Skeletal muscle tissue (tissue), 4 donors: ENCODE results near the gene MACROH2A1. TPM values are rescaled to one million over a fixed set of nuclear protein-coding genes. Genes with fewer than 3 reads are reported as not detected.
A peak's percentile ranks its signal among the peaks of the same experiment; 100 is the strongest.

Source experiments
- H3K27ac ChIP-seq: one replicate; pipeline ENCODE4 v1.7.0; 2013; ENCODE audit warnings: mild to moderate bottlenecking, low read depth, low read length, inconsistent platforms
- H3K27me3 ChIP-seq, 3 donors: one replicate each; pipeline ENCODE4 v1.7.0; 2013; ENCODE audit warnings: low read length in 3 of 3; ENCODE audit not compliant: control insufficient read depth in 3 of 3, insufficient read depth in 3 of 3
- H3K36me3 ChIP-seq, 3 donors: one replicate each; pipeline ENCODE4 v1.7.0; 2013; ENCODE audit warnings: low read length in 3 of 3; ENCODE audit not compliant: control insufficient read depth in 3 of 3, insufficient read depth in 3 of 3
- H3K4me1 ChIP-seq, 3 donors: one replicate each; pipeline ENCODE4 v1.7.0; 2013; ENCODE audit warnings: low read length in 3 of 3, mild to moderate bottlenecking in 3 of 3; ENCODE audit not compliant: control insufficient read depth in 3 of 3, insufficient read depth in 3 of 3
- H3K4me3 ChIP-seq, 3 donors: one replicate each; pipeline ENCODE4 v1.7.0; 2013; ENCODE audit warnings: low read length in 3 of 3
- H3K9ac ChIP-seq, 3 donors: one replicate each; pipeline ENCODE4 v1.7.0; 2013; ENCODE audit warnings: low read length in 3 of 3, mild to moderate bottlenecking in 3 of 3, moderate library complexity in 2 of 3, low read depth in 1 of 3
- H3K9me3 ChIP-seq, 3 donors: one replicate each; pipeline ENCODE4 v1.7.0; 2013; ENCODE audit warnings: low read length in 3 of 3; ENCODE audit not compliant: control insufficient read depth in 3 of 3
- total RNA-seq: library from RNA; depleted of rRNA; stranded (reverse); fragments of >200 nt; gene quantifications from one replicate; pipeline ENCODE4 v1.2.3, GENCODE V29; 2014
- donor health status: Osteomylitis.

MACROH2A1 gene
- total RNA-seq, 1 donor from 2014 or later = 86.1 TPM

DNA sequence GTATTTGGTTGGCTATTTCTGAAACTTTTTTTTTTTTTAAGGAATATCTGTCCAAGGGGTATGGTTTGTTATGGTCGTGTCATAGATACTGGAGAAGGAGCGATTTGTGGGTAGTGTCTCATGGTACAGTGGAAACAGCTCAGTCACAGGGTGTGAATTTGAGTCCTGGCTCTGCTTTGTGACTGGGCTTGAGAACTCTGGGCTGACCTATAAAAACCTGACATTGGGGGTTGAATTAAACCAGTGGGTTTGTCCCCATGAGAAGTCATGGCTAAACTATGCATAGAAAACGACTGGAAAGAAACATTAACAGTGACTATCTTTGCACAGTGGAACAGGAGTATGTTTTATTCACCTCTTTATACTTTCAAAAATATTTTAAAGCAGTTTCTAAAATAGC, 54.7 kb downstream of the MACROH2A1 start:
- no peak overlapping the region for H3K9ac ChIP-seq
- H3K36me3 ChIP-seq = peaks cover 41 to 66% (median 51%) of the 10 kb centered on the region in 3 donors
- no peak overlapping the region for H3K4me3 ChIP-seq

DNA sequence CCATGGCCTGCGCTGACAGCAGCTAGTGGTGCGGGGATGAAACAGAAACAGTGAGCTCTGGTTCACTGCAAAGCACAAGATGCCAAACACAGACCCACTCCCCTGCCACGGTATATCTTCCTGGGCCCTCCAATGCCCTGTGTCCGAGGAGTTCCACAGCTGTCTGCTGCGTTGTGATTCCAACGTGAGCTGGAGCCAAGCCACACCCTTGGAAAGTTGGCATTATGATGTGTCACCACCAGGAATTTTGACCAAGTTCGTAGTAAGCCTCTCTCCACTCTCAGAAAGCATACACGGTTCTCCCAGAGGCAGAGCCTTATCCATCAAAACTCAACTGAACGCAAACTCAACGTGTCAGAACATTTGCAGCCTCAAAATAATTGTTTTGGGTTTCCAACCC, 55.6 kb downstream of the MACROH2A1 start:
- Histone ChIP-seq H3K9ac (no peak overlapping the region), H3K36me3 (peaks cover 50 to 72% (median 58%) of the 10 kb centered on the region in 3 donors)

More for the DNA sequence above, 54.7 kb downstream of the MACROH2A1 start:
- no peak overlapping the region for H3K27ac ChIP-seq
- H3K4me1 ChIP-seq = peaks cover 0 to 5% (median 3%) of the 10 kb centered on the region in 3 donors
- no peaks in the 10 kb centered on the region for H3K9me3 ChIP-seq
- no peaks in the 10 kb centered on the region for H3K27me3 ChIP-seq

DNA sequence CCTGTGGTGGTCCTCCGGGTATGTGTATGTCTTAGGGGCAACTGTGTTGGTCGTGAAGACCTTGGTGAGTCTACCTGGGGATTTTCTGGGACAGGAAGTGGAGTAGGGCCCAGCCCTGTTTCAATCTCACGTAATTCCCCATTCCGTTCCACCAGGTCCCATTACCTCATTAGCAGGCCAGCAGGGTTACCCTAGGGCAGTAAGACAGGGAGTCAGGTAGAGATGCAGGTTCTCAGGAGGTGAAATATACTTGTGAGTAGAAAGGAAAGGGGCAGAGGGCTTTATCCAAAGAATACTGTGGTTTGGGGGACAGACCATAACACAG, 56.5 kb downstream of the MACROH2A1 start:
- H3K27me3 ChIP-seq = no peaks in the 10 kb centered on the region
- no peaks in the 10 kb centered on the region for H3K9me3 ChIP-seq
- peaks cover 57 to 81% (median 67%) of the 10 kb centered on the region in 3 donors for H3K36me3 ChIP-seq
- H3K4me1 ChIP-seq = peaks cover 0 to 5% (median 3%) of the 10 kb centered on the region in 3 donors
- no peak overlapping the region for H3K27ac ChIP-seq
- H3K4me3 ChIP-seq = no peak overlapping the region
- H3K9ac ChIP-seq = no peak overlapping the region

More for the DNA sequence above, 55.6 kb downstream of the MACROH2A1 start:
- Histone ChIP-seq H3K27me3 (no peaks in the 10 kb centered on the region), H3K4me1 (peaks cover 0 to 5% (median 3%) of the 10 kb centered on the region in 3 donors), H3K9me3 (no peaks in the 10 kb centered on the region), H3K27ac (no peak overlapping the region), H3K4me3 (no peak overlapping the region)

DNA sequence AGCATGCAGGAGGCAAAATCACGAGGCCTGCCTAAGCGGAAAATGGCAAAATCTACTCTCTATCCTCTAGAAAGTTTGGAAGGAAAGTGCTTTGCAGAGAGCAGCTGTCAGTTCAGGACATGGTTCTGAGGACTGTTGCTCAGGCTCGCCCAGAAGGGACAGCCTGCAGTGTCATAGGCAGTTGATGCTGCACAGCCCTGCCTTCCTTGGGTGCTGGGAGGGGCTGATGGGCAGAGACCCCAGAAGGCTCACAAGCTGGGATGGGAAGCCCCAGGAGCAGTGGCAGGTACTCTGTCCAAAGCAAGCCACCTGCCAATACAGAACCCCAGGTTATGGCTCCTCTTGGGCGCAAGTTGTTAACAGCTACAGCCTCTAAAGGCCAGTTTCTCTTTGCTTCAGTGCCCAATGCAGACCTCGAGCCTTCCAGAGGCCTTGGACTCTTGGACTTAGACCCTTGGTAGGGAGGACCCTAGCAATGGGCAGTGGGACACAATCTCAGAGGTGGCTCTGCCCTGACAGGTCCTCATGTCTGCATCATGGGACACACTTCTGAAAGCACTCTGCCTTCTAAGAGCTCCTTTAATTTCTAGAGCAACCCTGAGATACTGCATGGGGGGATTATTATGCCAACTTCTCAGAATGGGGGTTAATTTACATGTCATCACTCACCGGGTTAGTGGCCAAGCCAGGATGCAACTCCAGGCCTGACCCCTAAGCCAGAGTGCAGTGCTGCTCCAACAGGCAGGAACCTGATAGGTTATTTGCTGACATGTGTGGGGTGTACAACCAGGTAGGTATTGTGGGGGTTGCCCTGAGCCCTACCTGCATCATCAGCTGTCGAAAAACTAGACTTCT, 57.1 kb downstream of the MACROH2A1 start:
- Histone ChIP-seq H3K36me3 (peaks cover 63 to 87% (median 69%) of the 10 kb centered on the region in 3 donors), H3K9ac (peak overlapping the region in 1 of 3 donors; percentile 3), H3K4me1 (peaks cover 0 to 8% (median 3%) of the 10 kb centered on the region in 3 donors), H3K9me3 (no peaks in the 10 kb centered on the region), H3K4me3 (no peak overlapping the region), H3K27ac (no peak overlapping the region), H3K27me3 (no peaks in the 10 kb centered on the region)

DNA sequence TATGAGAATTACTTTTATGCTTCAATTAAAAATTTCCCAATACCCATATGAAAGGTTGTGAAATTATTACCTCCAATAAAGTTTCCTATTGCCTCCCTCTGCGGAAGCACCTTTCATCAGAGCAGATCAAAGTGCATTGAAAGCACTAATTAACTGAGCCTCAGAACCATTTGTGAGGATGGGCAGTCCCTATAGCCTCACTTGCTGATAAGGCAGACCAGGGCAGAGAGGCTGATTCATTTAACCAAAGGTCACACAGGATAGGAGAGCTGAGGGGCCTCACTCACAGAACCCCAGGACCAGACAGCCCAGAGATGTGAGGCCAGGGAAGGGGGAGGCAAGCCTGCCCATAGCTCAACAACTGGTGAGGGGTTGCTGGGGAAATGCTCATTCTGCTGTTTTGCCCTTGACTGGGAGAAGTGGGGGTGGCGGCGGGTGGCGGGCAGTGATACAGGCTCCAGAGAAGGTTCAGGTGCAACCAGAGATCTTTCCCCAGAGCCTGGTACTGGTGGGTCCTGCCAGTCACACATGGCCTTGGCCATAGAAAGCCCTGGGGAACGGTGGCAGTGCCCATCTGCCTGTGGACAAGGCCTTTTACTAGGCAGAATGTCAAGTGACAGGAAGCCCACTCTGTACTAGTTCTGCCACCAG, 57.9 kb downstream of the MACROH2A1 start:
- no peaks in the 10 kb centered on the region for H3K27me3 ChIP-seq
- H3K9me3 ChIP-seq = no peaks in the 10 kb centered on the region
- H3K36me3 ChIP-seq = peaks cover 71 to 90% (median 73%) of the 10 kb centered on the region in 3 donors
- peak overlapping the region in 1 of 3 donors; percentile 3 for H3K9ac ChIP-seq
- H3K4me1 ChIP-seq = peaks cover 0 to 10% (median 7%) of the 10 kb centered on the region in 3 donors
- no peak overlapping the region for H3K27ac ChIP-seq
- no peak overlapping the region for H3K4me3 ChIP-seq

DNA sequence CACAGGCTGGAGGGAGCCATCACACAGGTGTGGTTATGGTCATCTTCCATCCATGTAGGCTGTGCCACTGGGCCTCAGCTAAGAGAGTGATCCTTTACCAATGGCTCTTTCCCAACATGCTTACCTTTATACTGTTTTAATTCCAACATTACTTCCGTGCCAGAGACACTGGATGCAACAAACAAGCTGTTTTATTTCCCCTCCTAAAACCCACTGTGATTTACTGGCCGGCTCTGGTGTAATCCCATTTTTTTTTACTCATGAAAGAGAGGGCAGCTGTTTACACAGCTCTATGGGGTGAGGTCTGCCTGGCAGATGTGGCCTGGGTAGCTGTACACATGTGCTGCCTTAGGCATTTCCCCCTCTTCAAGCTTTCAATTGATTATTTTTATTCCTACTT, 58.5 kb downstream of the MACROH2A1 start:
- H3K27ac ChIP-seq = no peak overlapping the region
- no peaks in the 10 kb centered on the region for H3K27me3 ChIP-seq
- H3K36me3 ChIP-seq = peaks cover 74 to 90% (median 74%) of the 10 kb centered on the region in 3 donors
- H3K4me3 ChIP-seq = no peak overlapping the region
- H3K9ac ChIP-seq = no peak overlapping the region
- H3K9me3 ChIP-seq = no peaks in the 10 kb centered on the region
- peaks cover 0 to 10% (median 7%) of the 10 kb centered on the region in 3 donors for H3K4me1 ChIP-seq

DNA sequence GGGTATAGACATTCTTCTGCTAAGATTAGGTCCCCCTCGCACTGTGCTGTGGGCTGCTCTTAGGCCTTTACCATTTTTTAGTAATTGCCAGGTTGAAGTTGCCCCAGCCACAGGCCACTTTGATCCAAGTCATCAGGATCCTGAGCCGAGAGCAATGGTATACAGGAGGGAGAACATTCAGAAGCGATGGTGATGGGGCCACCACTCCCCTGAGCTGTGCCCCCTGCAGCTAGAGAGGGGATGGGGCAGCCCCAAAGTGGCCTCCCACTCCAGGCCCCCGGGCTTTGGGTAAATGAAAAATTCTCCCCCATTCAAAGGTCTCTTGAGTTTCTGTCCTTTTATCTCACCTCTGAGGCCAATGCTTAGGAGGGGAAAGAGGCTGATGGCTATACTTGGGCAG, 59.4 kb downstream of the MACROH2A1 start:
- peaks cover 0 to 10% (median 7%) of the 10 kb centered on the region in 3 donors for H3K4me1 ChIP-seq
- no peak overlapping the region for H3K9ac ChIP-seq
- H3K36me3 ChIP-seq = peaks cover 74 to 95% (median 75%) of the 10 kb centered on the region in 3 donors
- no peaks in the 10 kb centered on the region for H3K9me3 ChIP-seq
- no peak overlapping the region for H3K4me3 ChIP-seq
- H3K27me3 ChIP-seq = no peaks in the 10 kb centered on the region
- H3K27ac ChIP-seq = no peak overlapping the region

DNA sequence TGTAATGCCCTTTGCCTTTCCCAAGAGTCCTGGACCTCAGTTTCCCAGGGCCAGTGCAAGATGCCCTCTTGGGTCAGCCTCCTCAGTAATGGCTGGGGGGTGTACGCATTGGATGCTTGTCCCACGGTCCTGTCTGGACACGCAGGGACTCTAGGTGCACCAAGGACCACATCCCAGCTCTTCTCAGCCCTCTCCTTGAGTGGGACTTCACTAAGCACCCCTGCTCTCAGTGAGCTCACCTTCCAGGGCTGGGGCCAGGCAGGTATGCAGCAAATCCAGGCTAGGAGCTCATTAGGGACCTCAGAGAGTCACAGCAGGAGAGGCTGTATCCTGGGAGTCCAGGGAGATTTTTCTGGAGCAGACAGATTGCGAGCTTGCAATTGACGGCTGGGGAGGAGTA, 59.8 kb downstream of the MACROH2A1 start:
- Histone ChIP-seq H3K27me3 (no peaks in the 10 kb centered on the region), H3K4me1 (peaks cover 0 to 10% (median 7%) of the 10 kb centered on the region in 3 donors), H3K4me3 (no peak overlapping the region), H3K27ac (no peak overlapping the region), H3K9ac (no peak overlapping the region), H3K36me3 (peaks cover 74 to 94% (median 74%) of the 10 kb centered on the region in 3 donors), H3K9me3 (no peaks in the 10 kb centered on the region)

DNA sequence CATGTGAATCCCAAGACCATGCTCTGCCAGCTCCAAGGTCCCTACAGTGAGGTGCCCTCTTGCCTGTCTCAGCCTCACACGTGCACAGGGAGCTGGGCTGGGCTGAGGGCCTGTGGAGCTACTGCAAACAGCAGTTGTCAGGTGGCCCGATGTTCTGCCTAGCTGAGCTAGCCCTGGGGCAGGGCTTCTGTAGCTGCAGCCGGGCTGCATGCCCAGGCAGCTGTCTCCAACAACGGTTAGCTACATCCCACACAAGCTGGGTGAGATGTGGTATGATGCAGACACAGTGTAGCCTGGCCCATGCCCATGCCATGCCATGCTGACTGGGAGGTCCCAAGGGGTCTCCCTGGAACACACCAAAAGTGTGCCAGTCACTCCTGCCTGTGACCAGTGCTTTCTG, 62.0 kb downstream of the MACROH2A1 start:
- H3K36me3 ChIP-seq = peaks cover 62 to 76% (median 64%) of the 10 kb centered on the region in 3 donors
- no peak overlapping the region for H3K9ac ChIP-seq
- H3K4me3 ChIP-seq = no peak overlapping the region
- H3K27ac ChIP-seq = no peak overlapping the region
- no peaks in the 10 kb centered on the region for H3K27me3 ChIP-seq
- H3K9me3 ChIP-seq = no peaks in the 10 kb centered on the region
- peaks cover 0 to 5% (median 4%) of the 10 kb centered on the region in 3 donors for H3K4me1 ChIP-seq
